NCI-H82 (cell line): Measurements from ENCODE around the gene FUCA1.

Experiments used
- DNase-seq: peaks from one replicate; lab custom pipeline; 2025; lab: John Stamatoyannopoulos, UW

The FUCA1 gene

GRCh38 chr1:23801338-23801748, 66.7 kb downstream of the FUCA1 start:
- DNase-seq = no peak

GRCh38 chr1:23800400-23801337, 67.4 kb downstream of the FUCA1 start, which contains the start of gene GALE:
Gene GALE, minus strand, starts transcription at chr1:23800754. Its CDS starts 1,747 bp downstream, at chr1:23799007.
- DNase-seq = peak; percentile 97

- DNase-seq = peak; percentile 39
Measured at GRCh38 chr1:23799570-23800399, 68.3 kb downstream of the FUCA1 start.

- DNase-seq = no peak
Measured at GRCh38 chr1:23799255-23799569, 68.9 kb downstream of the FUCA1 start.

- peak; percentile 25 for DNase-seq
Measured at GRCh38 chr1:23798662-23799142, 69.4 kb downstream of the FUCA1 start.

- DNase-seq = no peak
Measured at GRCh38 chr1:23797478-23798448, 70.3 kb downstream of the FUCA1 start.

GRCh38 chr1:23796466-23797271, 71.4 kb downstream of the FUCA1 start:
- no peak for DNase-seq

- no peak for DNase-seq
Measured at GRCh38 chr1:23795676-23796465, 72.2 kb downstream of the FUCA1 start.
